Measurements from ENCODE around the gene GRK1. TPM values are rescaled to one million over a fixed set of nuclear protein-coding genes. Genes with fewer than 3 reads are reported as not detected.
"Not testable (repeated sequence)": the region's sequence is repeated elsewhere in the genome, so short reads cannot be mapped to it uniquely, and the experiment has no call there.

GRK1 gene
- total and polyA plus RNA-seq, 8 donors: 0.02 to 0.04 TPM; not detected in 6

DNA sequence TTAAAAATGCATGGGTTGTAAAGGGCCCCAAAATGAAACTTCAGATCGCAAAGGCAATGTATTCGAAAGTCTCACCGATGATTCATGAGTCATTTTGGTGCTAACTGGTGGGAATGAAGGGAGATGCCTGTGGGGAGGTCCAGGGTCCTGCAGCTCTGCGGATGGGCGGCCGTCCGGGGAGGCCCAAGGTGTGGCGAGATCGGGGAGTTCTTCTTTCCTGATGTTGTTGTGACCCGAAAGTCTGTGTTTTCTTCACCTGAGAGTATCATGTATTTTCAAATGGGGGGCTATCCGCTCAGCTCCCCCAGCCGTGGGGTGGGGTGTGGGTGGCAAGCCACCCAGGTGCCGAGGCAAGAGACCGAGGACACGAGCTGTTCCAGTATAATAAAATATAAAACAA is 46.0 kb upstream of the GRK1 start:
- WGBS, 2 donors: 97 to 98% methylated on average over 15 of the region's 15 CpGs
- H3K4me3 ChIP-seq: no peak overlapping the region
- intact Hi-C loops (cut with DNase I): no loop called here
- TF ChIP-seq, protein P1, sequence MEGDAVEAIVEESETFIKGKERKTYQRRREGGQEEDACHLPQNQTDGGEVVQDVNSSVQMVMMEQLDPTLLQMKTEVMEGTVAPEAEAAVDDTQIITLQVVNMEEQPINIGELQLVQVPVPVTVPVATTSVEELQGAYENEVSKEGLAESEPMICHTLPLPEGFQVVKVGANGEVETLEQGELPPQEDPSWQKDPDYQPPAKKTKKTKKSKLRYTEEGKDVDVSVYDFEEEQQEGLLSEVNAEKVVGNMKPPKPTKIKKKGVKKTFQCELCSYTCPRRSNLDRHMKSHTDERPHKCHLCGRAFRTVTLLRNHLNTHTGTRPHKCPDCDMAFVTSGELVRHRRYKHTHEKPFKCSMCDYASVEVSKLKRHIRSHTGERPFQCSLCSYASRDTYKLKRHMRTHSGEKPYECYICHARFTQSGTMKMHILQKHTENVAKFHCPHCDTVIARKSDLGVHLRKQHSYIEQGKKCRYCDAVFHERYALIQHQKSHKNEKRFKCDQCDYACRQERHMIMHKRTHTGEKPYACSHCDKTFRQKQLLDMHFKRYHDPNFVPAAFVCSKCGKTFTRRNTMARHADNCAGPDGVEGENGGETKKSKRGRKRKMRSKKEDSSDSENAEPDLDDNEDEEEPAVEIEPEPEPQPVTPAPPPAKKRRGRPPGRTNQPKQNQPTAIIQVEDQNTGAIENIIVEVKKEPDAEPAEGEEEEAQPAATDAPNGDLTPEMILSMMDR (IDR thresholded peaks at IDR 0.05): no peak
- peaks cover 0 to 7% (median 0%) of the 10 kb centered on the region in 3 donors for H3K36me3 ChIP-seq
- FAIRE-seq (no peak), DNase-seq (peak in 3 of 6 donors; percentile 2 to 30 (median 30)), ATAC-seq (no peak)
- H3K27ac ChIP-seq: no peak overlapping the region
- H3K4me1 ChIP-seq: no peaks in the 10 kb centered on the region
- no peaks in the 10 kb centered on the region for H3K27me3 ChIP-seq
- H3K9me3 ChIP-seq: no peaks in the 10 kb centered on the region

DNA sequence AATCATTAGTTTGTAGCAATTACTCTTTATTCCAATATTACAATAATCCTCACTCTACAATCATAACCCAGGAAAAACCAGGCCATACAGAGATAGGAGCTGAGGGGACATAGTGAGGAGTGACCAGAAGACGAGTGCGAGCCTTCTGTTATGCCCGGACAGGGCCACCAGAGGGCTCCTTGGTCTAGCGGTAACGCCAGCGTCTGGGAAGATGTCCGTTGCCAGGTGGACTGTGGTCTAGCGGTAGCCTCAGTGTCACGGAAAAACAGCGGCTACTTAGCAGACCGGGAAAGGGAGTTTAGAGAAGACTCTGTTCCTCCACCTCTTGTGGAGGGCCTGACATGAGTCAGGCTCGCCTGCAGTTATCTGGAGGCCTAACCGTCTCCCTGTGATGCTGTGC is 45.5 kb upstream of the GRK1 start:
- H3K9me3 ChIP-seq; H3K4me1 ChIP-seq; H3K27ac ChIP-seq; H3K36me3 ChIP-seq; ATAC-seq; H3K27me3 ChIP-seq; FAIRE-seq; intact Hi-C loops (cut with DNase I); H3K4me3 ChIP-seq: not testable (repeated sequence)
- WGBS, 2 donors: 78 to 84% methylated on average over 13 of the region's 13 CpGs
- DNase-seq: peak in 3 of 6 donors; percentile 7 to 25 (median 15)

DNA sequence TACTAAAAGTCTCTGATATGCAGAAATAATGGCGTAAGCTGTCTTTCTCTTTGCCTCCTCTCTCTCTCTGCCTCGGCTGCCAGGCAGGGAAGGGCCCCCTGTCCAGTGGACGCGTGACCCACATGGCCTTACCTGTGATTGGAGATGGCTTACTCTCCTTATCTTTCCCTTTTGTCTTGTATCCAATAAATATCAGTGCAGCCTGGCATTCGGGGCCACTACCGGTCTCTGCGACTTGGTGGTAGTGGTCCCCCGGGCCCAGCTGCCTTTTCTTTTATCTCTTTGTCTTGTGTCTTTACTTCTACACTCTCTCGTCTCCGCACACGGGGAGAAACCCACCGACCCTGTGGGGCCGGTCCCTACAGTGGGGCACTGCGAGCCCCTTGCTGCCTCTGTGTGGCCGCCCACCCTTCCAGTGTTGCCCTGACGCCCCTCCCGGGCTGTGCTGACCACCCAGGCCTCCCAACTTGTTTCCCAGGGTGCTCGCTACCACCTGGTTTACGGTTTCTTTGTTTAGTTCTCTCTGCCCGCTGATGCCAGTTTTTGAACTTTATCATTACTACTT is 45.0 kb upstream of the GRK1 start:
- H3K9me3 ChIP-seq; H3K27me3 ChIP-seq; H3K4me1 ChIP-seq; H3K27ac ChIP-seq; H3K36me3 ChIP-seq; ATAC-seq; intact Hi-C loops (cut with DNase I); H3K4me3 ChIP-seq; FAIRE-seq: not testable (repeated sequence)
- WGBS, 2 donors: 92 to 95% methylated on average over 20 of the region's 20 CpGs
- peak in 3 of 6 donors; percentile 6 to 26 (median 24) for DNase-seq

DNA sequence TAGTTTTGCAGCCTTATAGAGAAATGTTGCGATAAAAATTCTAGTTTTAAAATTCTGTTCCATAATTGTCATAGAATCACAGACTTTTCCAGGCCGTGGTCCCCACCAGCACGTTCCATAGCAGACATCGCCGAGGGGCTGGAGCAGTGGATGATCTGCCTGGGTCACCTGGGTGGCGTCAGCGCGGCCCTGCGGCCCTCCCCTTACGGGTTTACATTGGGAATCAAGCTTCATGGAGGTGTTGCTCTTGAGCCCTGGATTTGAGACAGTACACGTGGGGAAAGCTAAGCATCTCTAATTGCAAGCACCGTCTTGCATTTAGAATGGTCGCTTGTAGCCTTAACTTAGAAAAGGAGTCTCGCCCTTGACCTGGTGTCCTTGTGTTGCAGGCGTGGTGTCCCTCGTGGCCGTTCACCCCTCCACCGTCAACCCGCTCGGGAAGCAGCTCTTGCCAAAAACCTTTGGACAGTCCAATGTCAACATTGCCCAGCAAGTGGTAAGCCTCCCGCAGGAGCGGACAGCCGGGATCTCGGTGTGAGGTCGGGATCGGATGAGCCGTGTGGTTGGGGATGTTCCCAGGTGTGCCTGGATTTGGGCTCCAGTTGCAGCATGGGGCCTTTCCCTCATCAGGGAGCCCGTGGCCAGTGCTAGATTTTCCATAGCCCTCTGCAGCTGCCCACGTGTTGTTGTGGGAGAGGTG is 44.1 kb upstream of the GRK1 start:
- WGBS, 2 donors: 92 to 93% methylated on average over 29 of the region's 29 CpGs
- no peak for FAIRE-seq
- TF ChIP-seq, protein P1 (IDR thresholded peaks at IDR 0.05): no peak
- H3K27ac ChIP-seq: no peak overlapping the region
- no peak overlapping the region for H3K4me3 ChIP-seq
- intact Hi-C loops (cut with DNase I): no loop called here
- peak in 3 of 6 donors; percentile 7 to 42 (median 27) for DNase-seq
- H3K9me3 ChIP-seq: no peaks in the 10 kb centered on the region
- ATAC-seq: no peak
- no peaks in the 10 kb centered on the region for H3K4me1 ChIP-seq
- no peaks in the 10 kb centered on the region for H3K27me3 ChIP-seq
- H3K36me3 ChIP-seq: peaks cover 0 to 7% (median 0%) of the 10 kb centered on the region in 3 donors

DNA sequence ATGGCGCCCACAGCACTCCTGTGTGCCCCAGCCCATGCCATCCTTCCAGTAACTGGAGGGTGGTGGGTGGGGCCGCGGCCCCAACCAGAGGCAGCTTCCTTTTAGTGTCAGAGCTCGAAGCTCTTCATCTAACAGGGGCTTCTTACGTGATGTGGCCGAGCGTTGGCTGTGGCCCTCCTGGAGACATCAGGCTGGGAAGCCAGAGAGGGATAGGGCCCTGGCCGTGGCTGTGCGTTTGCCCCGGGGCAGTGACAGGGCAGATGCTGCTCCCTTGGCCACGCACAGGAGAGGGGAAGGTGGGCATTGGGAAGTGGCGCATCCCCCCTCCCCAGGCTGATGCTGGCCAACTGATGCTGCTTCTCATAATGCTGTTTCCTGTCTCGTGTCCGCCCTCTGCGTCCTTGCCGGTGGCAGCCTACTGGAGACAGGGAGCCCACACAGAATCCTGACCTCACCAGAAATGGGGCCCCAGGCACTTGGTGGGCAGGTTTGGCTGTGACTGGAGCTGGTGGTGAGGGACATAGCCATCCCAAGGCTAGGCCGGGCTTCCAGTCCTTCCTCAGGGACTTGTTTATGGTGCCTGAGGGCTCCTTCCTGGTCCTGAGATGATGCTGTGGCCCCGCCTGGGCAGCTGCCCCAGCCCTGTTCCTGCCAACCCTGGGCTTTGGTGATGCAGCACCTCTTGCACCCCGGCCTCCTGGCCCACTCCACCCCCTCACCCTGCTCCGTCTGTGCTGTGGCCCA is 43.4 kb upstream of the GRK1 start:
- Histone ChIP-seq H3K27ac (no peak overlapping the region), H3K27me3 (no peaks in the 10 kb centered on the region), H3K4me1 (no peaks in the 10 kb centered on the region), H3K9me3 (no peaks in the 10 kb centered on the region), H3K36me3 (peaks cover 0 to 7% (median 0%) of the 10 kb centered on the region in 3 donors), H3K4me3 (no peak overlapping the region)
- ATAC-seq: peak in 1 of 4 donors; percentile 29
- intact Hi-C loops (cut with DNase I): no loop called here
- WGBS, 2 donors: 95 to 97% methylated on average over 20 of the region's 20 CpGs
- DNase-seq: peak in 3 of 6 donors; percentile 12 to 52 (median 50)
- no peak for FAIRE-seq
- TF ChIP-seq, protein P1 (IDR thresholded peaks at IDR 0.05): no peak

All from pancreas (tissue), 10 donors.